NCI-H446 treated with DMSO at 0.1 percent for 48 hours (cell line): Measurements from ENCODE around the gene FECH.
A peak's percentile ranks its signal among the peaks of the same experiment; 100 is the strongest.
"Not testable (repeated sequence)": the region's sequence is repeated elsewhere in the genome, so short reads cannot be mapped to it uniquely, and the experiment has no call there.

Experiments used
- DNase-seq: peaks from one replicate; lab custom pipeline; 2025; lab: John Stamatoyannopoulos, UW

FECH gene

DNA sequence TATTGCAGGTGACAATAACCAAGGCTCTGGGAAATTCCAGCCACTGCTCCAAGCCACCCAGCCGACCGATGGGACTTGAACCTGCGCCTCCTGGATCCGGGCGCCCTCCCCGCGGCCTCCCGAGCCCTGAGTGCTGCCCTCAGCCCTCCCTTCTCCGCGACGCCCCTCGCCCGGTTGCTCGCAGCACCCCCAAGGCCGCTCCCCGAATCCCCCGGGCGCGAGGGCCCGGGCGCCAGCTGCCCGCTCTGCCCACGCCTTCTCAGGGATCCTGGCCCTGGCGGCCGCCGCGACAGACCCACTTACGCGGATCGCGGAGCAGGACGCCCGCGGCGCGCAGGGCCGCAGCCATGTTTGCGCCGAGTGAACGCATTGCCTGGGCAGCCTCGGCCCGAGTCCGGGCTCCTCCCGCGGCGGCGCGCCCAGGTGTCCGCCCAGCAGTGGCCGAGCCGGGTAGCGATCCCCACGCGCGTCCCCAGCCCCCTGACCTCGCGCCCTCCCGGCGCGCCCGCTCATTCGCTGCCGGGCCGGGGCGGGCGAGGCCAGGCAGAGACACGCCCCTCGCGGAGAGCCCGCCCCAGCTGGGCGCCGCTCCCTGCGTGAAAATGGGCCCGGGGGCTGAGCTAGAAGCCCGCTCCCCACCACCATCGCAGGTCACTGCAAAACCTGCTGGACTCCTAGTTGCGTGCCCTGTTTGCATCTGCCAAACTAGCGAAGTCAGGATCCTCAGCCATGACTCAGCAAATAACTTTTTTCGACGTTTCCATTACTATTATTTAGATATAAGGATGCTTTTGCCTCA is at the start of gene FECH:
FECH (minus strand) TSS at position 452 of the 799 bp plus-strand sequence; CDS start at position 370, 82 bp downstream.
- no peak for DNase-seq

DNA sequence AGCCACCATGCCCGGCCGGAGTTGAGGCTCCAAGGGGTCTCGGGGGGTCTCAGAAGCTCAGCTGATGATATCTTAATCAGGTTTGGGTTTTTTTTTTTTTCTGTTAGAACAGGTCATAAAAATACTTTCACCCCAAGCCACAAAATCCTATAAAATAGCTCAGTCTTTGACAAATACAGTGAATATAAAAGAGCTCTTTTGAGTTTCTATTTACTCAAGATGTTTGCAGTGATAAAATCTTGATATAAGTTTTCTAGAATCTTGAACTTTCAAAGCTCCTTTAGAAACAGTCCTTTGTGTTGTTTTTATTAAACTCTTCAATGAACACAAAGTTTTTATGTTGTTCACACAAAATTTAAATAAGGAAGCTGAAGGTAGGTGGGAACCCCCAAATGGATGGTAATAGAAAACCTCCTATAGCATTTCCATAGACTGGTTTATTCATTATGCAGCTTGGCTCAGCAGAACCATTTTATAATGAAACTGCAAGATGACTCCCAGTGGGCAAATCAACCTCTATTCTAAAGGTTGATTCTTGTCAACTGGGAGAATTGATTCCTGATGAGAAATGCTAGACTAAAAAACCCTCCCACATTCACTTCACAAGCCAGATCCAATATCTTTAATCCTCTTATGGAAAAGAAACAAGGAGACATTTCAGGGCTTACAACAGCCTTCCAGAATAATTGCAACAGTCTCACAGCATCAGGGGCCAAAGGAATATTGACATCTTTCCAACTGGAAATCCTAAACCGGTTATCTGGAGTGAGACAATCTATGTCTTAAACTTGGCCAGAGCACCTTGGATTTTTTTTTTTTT is 48.7 kb upstream of the FECH start:
- DNase-seq = no peak

DNA sequence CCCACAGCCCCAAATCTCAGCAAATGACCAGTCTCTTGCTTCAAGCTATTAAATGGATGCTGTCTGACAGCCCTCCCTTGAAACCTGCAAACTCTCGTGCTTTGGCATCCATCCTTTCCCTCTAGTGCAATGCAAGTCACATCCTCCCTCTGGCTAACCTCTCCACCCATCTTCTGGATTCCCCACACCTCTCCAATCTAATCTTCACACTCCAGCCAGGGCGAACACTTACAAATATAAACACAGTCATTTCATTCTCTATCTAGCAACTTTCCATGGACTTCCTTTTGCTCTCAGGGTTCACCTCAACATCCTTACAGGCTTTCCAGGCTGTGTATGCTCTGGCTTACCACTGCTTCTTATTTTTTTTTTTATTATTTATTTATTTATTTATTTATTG is 45.2 kb upstream of the FECH start:
- DNase-seq = no peak

- DNase-seq = no peak
Observed at GRCh38 chr18:57630754-57631595, 44.5 kb upstream of the FECH start.

GRCh38 chr18:57630002-57630753 is 43.7 kb upstream of the FECH start:
- DNase-seq = peak; percentile 78

GRCh38 chr18:57629422-57629821 is 42.9 kb upstream of the FECH start:
- DNase-seq = no peak

DNA sequence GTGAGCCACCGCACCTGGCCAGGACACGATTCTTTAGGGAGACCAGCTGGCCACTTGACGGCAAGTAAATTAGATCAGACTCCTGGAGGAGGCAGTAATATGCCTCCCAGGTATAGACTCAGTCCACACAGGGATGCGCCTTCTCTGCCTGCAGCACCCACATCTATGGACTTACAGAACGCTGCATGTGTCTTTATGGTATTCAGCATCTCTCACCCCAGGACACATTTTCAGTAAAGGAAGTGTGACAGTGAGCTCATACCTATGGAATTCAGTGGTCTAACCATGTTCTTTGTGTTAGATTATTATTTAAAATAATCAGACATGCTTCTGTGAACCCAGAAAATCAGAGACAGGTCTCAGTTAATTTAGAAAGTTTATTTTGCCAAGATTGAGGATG is 41.0 kb upstream of the FECH start:
- DNase-seq = no peak

GRCh38 chr18:57624988-57625387 is 38.5 kb upstream of the FECH start:
- no peak for DNase-seq

DNA sequence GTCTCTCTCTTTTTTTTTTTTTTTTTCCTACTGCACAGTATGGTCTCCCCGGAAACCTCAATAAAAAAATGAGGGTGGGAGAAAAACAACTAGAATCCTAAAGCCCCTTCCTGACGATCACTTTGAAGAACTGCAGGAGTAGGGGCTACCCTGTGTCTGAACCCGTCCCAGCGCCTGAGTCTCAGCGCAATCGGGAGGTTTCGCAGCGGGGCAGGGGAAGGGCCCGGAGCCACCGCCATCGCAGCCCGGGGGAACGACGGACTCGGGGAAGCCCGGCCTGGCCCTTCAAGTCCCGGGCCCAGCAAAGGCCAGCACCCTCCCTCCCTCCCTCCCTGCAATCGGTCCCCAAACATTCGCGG is 34.7 kb upstream of the FECH start:
- no peak for DNase-seq

GRCh38 chr18:57619876-57620275 is 33.4 kb upstream of the FECH start:
- no peak for DNase-seq

DNA sequence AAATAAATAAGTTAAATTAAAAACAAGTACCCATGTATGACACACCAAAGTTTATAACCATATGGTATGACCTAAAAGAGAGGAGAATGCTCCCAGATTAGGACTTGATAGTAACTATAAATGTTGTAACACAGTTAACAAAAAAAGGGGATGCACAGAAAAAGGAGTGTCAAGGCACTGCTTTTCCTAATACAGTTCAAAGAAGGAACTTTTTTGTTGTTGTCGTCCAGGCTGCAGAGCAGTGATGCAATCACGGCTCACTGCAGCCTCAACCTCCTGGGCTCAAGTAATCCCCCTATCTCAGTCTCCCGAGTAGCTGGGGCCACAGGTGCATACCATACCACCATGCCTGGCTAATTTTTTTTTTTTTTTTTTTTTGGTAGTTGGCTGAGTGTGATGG is 32.4 kb upstream of the FECH start:
- no peak for DNase-seq

DNA sequence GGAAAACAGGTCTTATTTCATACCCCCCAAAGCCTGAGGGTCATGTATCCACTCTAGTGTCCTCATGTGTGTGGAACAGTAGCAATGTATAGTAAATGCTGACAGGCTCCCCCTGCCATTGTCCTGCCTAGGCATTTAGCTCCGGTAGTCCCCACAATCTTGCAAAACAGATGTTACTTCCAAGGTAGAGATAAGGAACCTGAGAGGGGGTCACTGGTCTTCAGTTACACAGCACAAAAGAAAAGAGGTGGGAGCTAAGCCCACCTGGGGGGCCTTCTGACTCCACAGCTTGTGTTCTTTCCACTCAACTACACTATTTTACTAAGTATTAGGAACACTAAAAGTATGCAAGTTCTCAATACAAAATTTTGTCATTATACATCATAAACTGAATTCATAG is 17.4 kb upstream of the FECH start:
- DNase-seq = no peak

- DNase-seq = no peak
Observed at GRCh38 chr18:57595347-57595746, 8.8 kb upstream of the FECH start.

DNA sequence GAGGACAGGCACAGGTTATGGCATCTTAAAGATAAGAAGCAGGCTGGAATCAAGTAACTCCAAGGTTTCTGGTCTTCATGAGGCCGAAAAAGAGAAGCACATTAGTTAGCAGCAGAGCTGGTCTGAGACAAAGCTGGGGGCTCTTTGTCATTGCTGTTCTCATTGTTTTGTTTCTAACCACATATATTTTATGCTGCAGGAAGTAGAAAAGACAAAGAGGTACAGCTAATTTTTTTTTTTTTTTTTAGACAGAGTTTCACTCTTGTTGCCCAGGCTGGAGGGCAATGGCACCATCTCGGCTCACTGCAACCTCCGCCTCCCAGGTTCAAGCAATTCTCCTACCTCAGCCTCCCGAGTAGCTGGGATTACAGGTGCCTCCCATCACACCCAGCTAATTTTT is 6.2 kb upstream of the FECH start:
- not testable (repeated sequence) for DNase-seq

GRCh38 chr18:57589161-57589560 is 2.7 kb upstream of the FECH start:
- DNase-seq = no peak

DNA sequence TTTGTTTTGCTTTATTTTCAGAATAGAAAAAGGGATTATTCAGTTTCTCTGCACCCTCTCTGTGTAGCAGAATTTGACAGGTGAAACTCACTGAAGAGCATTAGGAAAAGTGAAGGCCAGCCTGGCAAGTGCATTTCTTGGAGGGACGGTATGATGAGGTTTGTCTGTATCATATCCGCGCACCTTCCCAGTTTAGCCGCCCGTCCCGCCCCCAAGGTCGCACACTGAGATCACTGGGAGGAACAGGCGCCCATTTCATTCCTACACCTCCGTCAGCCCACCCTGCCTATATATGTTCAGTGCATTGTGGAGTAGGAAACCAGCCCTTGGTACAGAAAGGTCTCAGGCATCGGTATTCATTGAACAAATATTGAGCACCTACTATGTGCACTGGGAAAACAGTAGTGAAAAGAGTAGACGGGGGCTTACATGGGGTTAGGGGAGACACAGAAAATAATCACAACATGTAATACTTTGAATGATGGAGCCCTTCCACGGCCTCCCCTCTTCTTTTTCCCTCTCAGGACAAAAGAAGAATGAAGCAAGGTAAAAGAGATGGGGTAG is 678 bp upstream of the FECH start:
- DNase-seq = no peak

DNA sequence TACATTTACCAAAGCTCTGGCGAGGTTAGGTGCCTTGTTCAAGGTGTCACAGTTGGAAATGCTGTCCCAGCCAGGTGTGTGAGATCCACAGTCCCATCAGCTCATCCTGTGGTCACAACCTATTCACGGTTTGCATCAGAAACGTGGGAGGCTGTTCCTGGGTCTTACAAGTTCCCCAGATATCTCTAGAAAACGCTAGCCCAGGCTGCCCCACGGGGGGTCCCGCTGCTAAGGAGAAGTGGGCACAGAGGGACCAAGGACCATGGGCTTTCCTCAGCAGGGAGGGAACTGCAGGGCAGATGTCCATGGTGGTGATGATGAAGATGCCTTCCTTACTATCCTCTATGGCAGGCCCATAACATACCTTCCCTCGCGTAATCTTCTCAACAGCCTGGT is 649 bp downstream of the FECH start:
- DNase-seq = no peak

- DNase-seq = no peak
Observed at GRCh38 chr18:57585421-57585820, 1.1 kb downstream of the FECH start.

DNA sequence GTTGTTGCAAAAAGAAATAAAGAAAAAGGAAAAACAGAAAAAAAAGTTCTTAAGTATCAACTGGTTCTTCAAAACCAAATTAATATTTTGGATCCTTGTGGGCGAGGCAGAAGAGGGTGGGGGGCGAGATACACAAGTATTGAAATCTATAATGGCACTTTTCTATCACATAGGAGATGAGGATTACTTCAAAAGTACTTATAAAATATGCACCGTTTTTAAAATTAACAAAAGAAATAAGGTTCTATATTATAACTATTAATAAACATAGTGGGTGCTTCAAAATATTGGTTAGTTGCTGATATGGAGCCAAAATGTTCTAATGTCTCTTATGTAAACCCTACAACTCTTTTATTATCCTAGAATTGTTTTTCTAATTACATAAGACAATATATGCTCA is 2.1 kb downstream of the FECH start:
- no peak for DNase-seq

- no peak for DNase-seq
Observed at GRCh38 chr18:57583297-57583835, 3.1 kb downstream of the FECH start.

GRCh38 chr18:57581301-57581934 is 5.1 kb downstream of the FECH start:
- DNase-seq = no peak
